NCI-H2081 treated with DMSO at 0.1 percent for 48 hours (cell line): ENCODE results near the gene ADD2.

Source experiments
- DNase-seq: peaks from one replicate; lab custom pipeline; 2025; lab: John Stamatoyannopoulos, UW

ADD2 gene

GRCh38 chr2:70697603-70698383 lies 70.2 kb downstream of the ADD2 start:
- no peak for DNase-seq

GRCh38 chr2:70696142-70696541 lies 71.9 kb downstream of the ADD2 start:
- no peak for DNase-seq

- no peak for DNase-seq
These were observed 75.7 kb downstream of the ADD2 start for GRCh38 chr2:70692256-70692655.

- no peak for DNase-seq
These were observed 76.4 kb downstream of the ADD2 start for GRCh38 chr2:70691497-70692140.

GRCh38 chr2:70690846-70691245 lies 77.2 kb downstream of the ADD2 start:
- no peak for DNase-seq

GRCh38 chr2:70688427-70688826 lies 79.6 kb downstream of the ADD2 start:
- no peak for DNase-seq

- no peak for DNase-seq
These were observed 80.6 kb downstream of the ADD2 start for GRCh38 chr2:70687461-70687795.

GRCh38 chr2:70686577-70687460 lies 81.2 kb downstream of the ADD2 start:
- DNase-seq, result no peak

GRCh38 chr2:70685771-70686171 lies 82.2 kb downstream of the ADD2 start:
- no peak for DNase-seq

GRCh38 chr2:70684846-70685622 lies 83.0 kb downstream of the ADD2 start:
- DNase-seq, result peak; percentile 22

- no peak for DNase-seq
These were observed 84.5 kb downstream of the ADD2 start for GRCh38 chr2:70683455-70683854.

GRCh38 chr2:70680735-70681134 lies 87.3 kb downstream of the ADD2 start:
- no peak for DNase-seq

GRCh38 chr2:70679259-70679658 lies 88.7 kb downstream of the ADD2 start:
- no peak for DNase-seq

- DNase-seq, result no peak
These were observed 89.3 kb downstream of the ADD2 start for GRCh38 chr2:70678576-70679143.

GRCh38 chr2:70676301-70677035 lies 91.5 kb downstream of the ADD2 start:
- no peak for DNase-seq

- no peak for DNase-seq
These were observed 92.1 kb downstream of the ADD2 start for GRCh38 chr2:70675862-70676261.

- DNase-seq, result no peak
These were observed 93.2 kb downstream of the ADD2 start for GRCh38 chr2:70674636-70675430.

- DNase-seq, result no peak
These were observed 94.9 kb downstream of the ADD2 start for GRCh38 chr2:70673041-70673647.

GRCh38 chr2:70671092-70671675 lies 96.8 kb downstream of the ADD2 start:
- no peak for DNase-seq
